ENCODE results near the gene ELOVL6. TPM values are rescaled to one million over a fixed set of nuclear protein-coding genes. Genes with fewer than 3 reads are reported as not detected.

ELOVL6 gene
- polyA plus RNA-seq, 1 experiment, result 30.7 TPM

DNA sequence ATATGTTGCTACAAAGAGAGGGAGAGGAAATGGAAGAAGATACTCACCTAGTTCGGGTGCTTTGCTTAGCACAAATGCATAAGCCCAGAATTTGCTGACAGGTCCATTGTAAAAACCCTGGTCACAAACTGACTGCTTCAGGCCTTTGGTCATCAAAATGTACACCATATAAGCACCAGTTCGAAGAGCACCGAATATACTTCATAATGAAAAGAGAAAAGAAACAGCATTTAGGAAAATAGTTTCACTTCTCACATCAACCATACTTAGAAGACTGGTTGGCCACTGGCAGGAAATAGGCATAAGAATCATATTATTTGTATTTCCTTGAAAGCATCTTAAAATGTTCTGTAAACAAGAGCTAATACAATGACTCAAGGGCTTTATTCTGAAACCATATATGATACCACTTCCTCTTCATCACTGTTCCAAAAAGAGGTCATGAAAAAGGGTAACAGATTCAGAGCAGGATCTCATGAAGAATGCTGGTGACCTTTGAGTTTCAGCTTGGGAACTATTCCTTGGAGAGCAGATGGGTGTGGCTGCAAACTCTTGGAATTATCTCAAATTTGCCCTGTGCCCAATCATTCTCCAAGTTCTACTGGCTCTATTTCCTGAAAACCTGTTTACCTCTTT, 138.7 kb downstream of the ELOVL6 start:
- H3K27ac ChIP-seq (ENCODE audit: low read depth, low read length), result no peak overlapping the region
- ChIA-PET CTCF (interaction anchor here (0.6 to 3.6 kb wide), 2 partner anchors 10 to 68 kb away, joined by 3 to 17 read pairs; no protein-coding TSS in a partner anchor), POLR2A (no interaction called here)
- no peaks in the 10 kb centered on the region for H3K9me3 ChIP-seq (ENCODE audit: control insufficient read depth, insufficient read depth, low read length)
- H3K4me3 ChIP-seq (ENCODE audit: low read depth, low read length), result no peak overlapping the region
- H3K27me3 ChIP-seq (ENCODE audit: control insufficient read depth, insufficient read depth, low read length), result no peaks in the 10 kb centered on the region
- no peak for DNase-seq (ENCODE audit: low read depth, low spot score)
- TF ChIP-seq, protein P1, sequence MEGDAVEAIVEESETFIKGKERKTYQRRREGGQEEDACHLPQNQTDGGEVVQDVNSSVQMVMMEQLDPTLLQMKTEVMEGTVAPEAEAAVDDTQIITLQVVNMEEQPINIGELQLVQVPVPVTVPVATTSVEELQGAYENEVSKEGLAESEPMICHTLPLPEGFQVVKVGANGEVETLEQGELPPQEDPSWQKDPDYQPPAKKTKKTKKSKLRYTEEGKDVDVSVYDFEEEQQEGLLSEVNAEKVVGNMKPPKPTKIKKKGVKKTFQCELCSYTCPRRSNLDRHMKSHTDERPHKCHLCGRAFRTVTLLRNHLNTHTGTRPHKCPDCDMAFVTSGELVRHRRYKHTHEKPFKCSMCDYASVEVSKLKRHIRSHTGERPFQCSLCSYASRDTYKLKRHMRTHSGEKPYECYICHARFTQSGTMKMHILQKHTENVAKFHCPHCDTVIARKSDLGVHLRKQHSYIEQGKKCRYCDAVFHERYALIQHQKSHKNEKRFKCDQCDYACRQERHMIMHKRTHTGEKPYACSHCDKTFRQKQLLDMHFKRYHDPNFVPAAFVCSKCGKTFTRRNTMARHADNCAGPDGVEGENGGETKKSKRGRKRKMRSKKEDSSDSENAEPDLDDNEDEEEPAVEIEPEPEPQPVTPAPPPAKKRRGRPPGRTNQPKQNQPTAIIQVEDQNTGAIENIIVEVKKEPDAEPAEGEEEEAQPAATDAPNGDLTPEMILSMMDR (IDR thresholded peaks at IDR 0.05; ENCODE audit: low read depth, low read length), result no peak

DNA sequence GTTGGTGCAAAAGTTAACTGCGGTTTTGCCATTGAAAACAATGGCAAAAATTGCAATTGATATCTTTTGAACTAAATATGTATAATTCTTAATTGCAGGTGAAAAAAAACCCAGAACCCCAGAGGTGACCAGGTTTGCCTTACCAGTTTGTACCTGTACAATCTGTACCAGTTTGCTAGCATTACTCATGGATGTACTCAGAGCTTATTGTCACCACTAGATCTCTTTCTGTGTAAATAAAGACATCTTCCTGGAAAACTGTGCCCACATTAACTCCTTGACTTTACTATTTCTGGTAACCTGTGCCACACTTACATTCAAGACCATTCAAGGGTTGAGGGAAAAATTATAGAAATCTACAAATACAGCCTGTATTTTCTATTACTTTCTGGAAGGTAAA, 139.7 kb downstream of the ELOVL6 start:
- POLR2A ChIA-PET, result no interaction called here
- H3K27ac ChIP-seq (ENCODE audit: low read depth, low read length), result no peak overlapping the region
- no peaks in the 10 kb centered on the region for H3K9me3 ChIP-seq (ENCODE audit: control insufficient read depth, insufficient read depth, low read length)
- no peaks in the 10 kb centered on the region for H3K27me3 ChIP-seq (ENCODE audit: control insufficient read depth, insufficient read depth, low read length)
- CTCF ChIA-PET, result interaction anchor here (3.6 kb wide), 1 partner anchor 9 kb away, joined by 17 read pairs; no protein-coding TSS in a partner anchor
- TF ChIP-seq, protein P1 (IDR thresholded peaks at IDR 0.05; ENCODE audit: low read depth, low read length), result no peak
- H3K4me3 ChIP-seq (ENCODE audit: low read depth, low read length), result no peak overlapping the region
- DNase-seq (ENCODE audit: low read depth, low spot score), result no peak

DNA sequence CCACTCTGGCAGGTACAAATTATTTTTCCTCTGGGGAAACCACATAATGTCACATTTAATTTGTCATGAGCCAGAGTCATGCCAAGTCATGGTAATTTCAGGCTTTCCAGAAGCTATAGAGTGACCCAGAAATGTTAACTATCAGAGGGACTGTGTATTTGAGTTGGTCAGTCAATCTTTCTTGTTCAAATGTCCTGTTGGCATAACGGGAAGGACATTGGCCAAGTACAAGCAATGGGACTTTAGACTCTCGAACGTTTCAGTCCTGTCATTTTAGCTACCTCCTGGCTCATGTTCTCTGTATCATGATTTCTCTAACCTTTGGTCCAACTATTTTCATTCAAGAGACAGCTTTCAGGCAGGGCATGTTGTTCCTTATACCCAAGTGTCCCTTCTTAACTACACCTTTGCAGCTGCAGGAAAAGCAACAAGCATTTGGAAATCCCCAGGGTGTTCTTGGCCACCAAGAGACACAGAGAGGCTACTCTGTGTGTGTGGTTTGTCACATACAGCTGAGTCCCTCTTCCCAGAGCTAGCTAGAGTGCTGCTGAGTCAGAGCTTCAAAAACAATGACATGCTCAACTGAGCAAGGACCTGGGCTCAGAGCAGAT, 143.2 kb downstream of the ELOVL6 start:
- Histone ChIP-seq H3K27ac (ENCODE audit: low read depth, low read length) (peak overlapping the region; percentile 54), H3K27me3 (ENCODE audit: control insufficient read depth, insufficient read depth, low read length) (no peaks in the 10 kb centered on the region), H3K9me3 (ENCODE audit: control insufficient read depth, insufficient read depth, low read length) (no peaks in the 10 kb centered on the region), H3K4me3 (ENCODE audit: low read depth, low read length) (no peak overlapping the region)
- TF ChIP-seq, protein P1 (IDR thresholded peaks at IDR 0.05; ENCODE audit: low read depth, low read length), result no peak
- CTCF ChIA-PET, result interaction anchor here (0.6 to 1.4 kb wide), 3 partner anchors 56 to 144 kb away, joined by 3 to 4 read pairs (median 3); no protein-coding TSS in a partner anchor
- POLR2A ChIA-PET, result interaction anchor here (0.6 kb wide), 1 partner anchor 105 kb away, joined by 4 read pairs; no protein-coding TSS in a partner anchor
- no peak for DNase-seq (ENCODE audit: low read depth, low spot score)

DNA sequence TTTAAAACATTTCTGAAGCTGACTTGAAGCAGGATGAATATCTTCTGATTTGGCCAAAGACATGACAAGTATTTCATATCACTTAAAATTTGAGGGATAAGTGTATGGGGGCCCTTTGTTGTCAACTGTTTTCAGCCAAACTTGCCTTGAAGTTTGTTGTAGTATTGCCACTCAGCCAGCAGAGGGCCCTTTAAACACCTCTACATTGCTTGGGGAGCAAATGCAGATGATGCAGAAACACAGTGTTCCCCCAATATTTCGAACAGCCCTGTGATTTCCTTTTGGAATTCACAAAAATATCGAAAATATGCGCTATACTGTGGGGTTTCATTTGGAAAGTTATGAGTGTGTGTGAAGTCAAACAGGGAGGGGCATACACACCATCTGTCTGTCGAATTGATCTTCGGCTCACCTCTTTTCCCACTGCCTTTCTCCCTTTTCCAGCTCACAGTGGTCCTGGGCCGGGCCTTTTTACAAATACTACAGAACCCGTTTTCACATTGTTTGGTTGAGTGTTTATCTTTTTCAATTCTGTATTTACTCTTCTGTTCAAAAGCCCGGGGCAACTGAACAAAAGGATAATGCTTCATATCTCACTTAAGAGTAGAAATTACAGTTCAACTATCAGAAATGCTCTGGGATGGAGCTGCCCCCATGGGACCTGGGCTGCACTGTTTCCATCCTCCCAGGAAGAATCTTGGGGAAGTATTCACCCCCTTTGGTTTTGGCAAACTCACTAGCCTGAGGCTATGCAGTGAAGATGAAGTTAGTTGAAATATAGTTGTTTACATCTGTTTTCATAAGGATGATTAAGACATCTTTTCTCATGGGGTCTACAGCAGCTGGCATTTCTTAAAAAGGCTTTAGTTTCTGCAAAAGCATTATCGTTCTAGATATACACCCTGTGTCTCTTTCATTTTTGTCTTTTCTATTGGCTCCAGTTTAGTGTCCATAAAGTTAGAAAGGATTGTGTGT, 148.2 kb downstream of the ELOVL6 start:
- TF ChIP-seq, protein P1 (IDR thresholded peaks at IDR 0.05; ENCODE audit: low read depth, low read length), result peak; percentile 88
- peak; percentile 20 for DNase-seq (ENCODE audit: low read depth, low spot score)
- ChIA-PET POLR2A (no interaction called here), CTCF (interaction anchor here (0.5 to 3.8 kb wide), 54 partner anchors 7 to 1980 kb away, joined by 3 to 28 read pairs (median 4); partner anchors contain the start of gene ELOVL6)
- Histone ChIP-seq H3K27ac (ENCODE audit: low read depth, low read length) (no peak overlapping the region), H3K27me3 (ENCODE audit: control insufficient read depth, insufficient read depth, low read length) (no peaks in the 10 kb centered on the region), H3K9me3 (ENCODE audit: control insufficient read depth, insufficient read depth, low read length) (no peaks in the 10 kb centered on the region), H3K4me3 (ENCODE audit: low read depth, low read length) (no peak overlapping the region)

Data from AG04450 (cell line).